Skeletal muscle tissue (tissue), 4 donors: ENCODE measurements around the gene CCNE1. TPM values are rescaled to one million over a fixed set of nuclear protein-coding genes. Genes with fewer than 3 reads are reported as not detected.
A peak's percentile ranks its signal among the peaks of the same experiment; 100 is the strongest.

Experiments used
- H3K27ac ChIP-seq: one replicate; pipeline ENCODE4 v1.7.0; 2013; ENCODE audit warnings: mild to moderate bottlenecking, low read depth, low read length, inconsistent platforms
- H3K27me3 ChIP-seq, 3 donors: one replicate each; pipeline ENCODE4 v1.7.0; 2013; ENCODE audit warnings: low read length in 3 of 3; ENCODE audit not compliant: control insufficient read depth in 3 of 3, insufficient read depth in 3 of 3
- H3K36me3 ChIP-seq, 3 donors: one replicate each; pipeline ENCODE4 v1.7.0; 2013; ENCODE audit warnings: low read length in 3 of 3; ENCODE audit not compliant: control insufficient read depth in 3 of 3, insufficient read depth in 3 of 3
- H3K4me1 ChIP-seq, 3 donors: one replicate each; pipeline ENCODE4 v1.7.0; 2013; ENCODE audit warnings: low read length in 3 of 3, mild to moderate bottlenecking in 3 of 3; ENCODE audit not compliant: control insufficient read depth in 3 of 3, insufficient read depth in 3 of 3
- H3K4me3 ChIP-seq, 3 donors: one replicate each; pipeline ENCODE4 v1.7.0; 2013; ENCODE audit warnings: low read length in 3 of 3
- H3K9ac ChIP-seq, 3 donors: one replicate each; pipeline ENCODE4 v1.7.0; 2013; ENCODE audit warnings: low read length in 3 of 3, mild to moderate bottlenecking in 3 of 3, moderate library complexity in 2 of 3, low read depth in 1 of 3
- H3K9me3 ChIP-seq, 3 donors: one replicate each; pipeline ENCODE4 v1.7.0; 2013; ENCODE audit warnings: low read length in 3 of 3; ENCODE audit not compliant: control insufficient read depth in 3 of 3
- total RNA-seq: library from RNA; depleted of rRNA; stranded (reverse); fragments of >200 nt; gene quantifications from one replicate; pipeline ENCODE4 v1.2.3, GENCODE V29; 2014
- donor health status: Osteomylitis.

The CCNE1 gene
- total RNA-seq, 1 donor from 2014 or later: 9.9 TPM

DNA sequence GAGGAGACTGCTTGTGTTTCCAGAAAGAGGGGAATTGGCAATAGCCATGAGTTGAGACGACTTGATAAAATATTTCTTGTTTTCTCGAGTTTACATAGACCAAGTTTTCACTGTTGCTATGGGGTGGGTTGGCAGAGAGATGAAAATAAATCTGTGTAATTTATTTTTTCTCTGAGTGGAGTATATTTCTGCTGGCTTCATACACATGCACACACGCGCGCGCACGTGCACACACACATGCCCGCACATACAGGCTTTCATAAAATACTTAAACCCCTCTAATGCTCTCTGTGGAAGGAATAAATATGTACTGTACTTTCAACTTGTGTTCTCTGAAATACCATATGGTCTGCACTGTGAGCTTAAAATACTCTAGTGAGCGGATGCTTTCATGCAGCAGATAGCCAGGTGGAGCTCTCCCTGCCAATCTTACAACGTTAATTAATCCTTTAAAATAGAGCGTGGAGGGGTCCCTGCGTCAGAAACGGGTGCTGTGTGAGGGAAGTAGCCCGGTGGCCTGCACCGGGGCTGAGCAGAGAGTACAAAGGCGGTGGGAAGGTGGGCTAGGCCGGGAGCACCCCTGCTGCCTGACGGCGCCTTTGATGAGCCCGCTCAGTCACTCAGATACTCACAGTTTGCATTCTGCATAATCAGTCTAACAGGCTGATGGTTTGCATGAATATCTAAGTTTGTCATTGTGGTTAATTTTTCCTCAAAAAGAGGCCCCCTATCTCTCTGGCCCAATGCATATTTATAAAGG is 44.1 kb downstream of the CCNE1 start:
- no peaks in the 10 kb centered on the region for H3K36me3 ChIP-seq
- no peak overlapping the region for H3K27ac ChIP-seq
- no peaks in the 10 kb centered on the region for H3K9me3 ChIP-seq
- H3K9ac ChIP-seq: peak overlapping the region in 1 of 3 donors; percentile 4
- peaks cover 0 to 11% (median 9%) of the 10 kb centered on the region in 3 donors for H3K27me3 ChIP-seq
- no peak overlapping the region for H3K4me3 ChIP-seq
- H3K4me1 ChIP-seq: peaks cover 0 to 2% (median 0%) of the 10 kb centered on the region in 3 donors

DNA sequence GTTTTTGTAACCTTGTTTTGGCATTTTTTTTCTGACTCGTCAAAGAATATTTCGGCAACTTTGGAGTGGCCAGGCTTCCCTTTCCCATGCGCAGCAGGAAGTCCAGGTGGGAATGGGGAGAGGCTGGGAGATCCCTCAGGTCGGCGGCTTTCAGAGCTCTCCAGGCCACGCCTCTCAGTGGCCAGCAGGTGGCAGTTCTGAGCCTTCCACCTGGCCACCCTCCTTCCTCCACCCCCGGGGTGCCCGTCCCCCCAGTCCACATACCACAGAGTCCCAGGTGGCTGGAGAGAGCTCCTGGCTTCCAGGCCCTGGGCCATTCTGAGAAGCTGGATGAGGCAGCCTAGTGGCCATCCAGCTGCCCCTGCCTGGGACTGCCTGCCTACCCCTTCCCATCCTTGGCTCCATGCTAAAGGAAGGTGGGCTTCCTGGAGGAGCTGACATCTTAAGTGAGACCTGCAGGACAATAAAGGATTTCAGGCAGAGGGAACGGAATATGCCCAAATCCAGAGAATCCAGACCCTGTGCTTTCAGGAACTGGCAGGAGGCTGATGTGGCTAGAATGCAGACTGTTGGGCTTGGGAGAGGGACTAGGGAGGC is 46.3 kb downstream of the CCNE1 start:
- Histone ChIP-seq H3K4me1 (peaks cover 0 to 2% (median 0%) of the 10 kb centered on the region in 3 donors), H3K27ac (no peak overlapping the region), H3K36me3 (no peaks in the 10 kb centered on the region), H3K9me3 (no peaks in the 10 kb centered on the region), H3K9ac (no peak overlapping the region), H3K4me3 (no peak overlapping the region), H3K27me3 (peaks cover 3 to 14% (median 13%) of the 10 kb centered on the region in 3 donors)

DNA sequence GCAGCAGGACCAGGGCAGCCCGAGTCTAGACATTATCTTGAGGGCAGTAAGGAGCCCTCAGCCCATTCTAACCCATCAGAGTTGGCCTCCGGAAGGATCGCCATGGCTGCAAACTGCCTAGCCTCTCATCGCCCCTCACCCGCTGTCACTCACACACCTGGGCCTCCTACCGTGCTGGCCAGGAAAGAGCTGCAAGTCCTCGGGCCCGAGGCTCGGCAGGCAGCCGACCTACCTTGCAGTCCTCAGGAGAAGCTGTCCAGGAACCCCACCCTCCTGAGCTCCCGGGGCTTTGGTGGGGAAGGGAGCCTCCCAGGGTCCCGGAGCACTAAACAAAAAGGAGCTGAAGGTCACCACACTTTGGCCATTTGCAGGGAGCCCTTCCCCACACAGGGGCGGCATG is 46.8 kb downstream of the CCNE1 start:
- no peaks in the 10 kb centered on the region for H3K36me3 ChIP-seq
- H3K27me3 ChIP-seq: peaks cover 3 to 14% (median 13%) of the 10 kb centered on the region in 3 donors
- no peak overlapping the region for H3K27ac ChIP-seq
- no peaks in the 10 kb centered on the region for H3K9me3 ChIP-seq
- no peak overlapping the region for H3K9ac ChIP-seq
- no peak overlapping the region for H3K4me3 ChIP-seq
- H3K4me1 ChIP-seq: peaks cover 0 to 4% (median 0%) of the 10 kb centered on the region in 3 donors

DNA sequence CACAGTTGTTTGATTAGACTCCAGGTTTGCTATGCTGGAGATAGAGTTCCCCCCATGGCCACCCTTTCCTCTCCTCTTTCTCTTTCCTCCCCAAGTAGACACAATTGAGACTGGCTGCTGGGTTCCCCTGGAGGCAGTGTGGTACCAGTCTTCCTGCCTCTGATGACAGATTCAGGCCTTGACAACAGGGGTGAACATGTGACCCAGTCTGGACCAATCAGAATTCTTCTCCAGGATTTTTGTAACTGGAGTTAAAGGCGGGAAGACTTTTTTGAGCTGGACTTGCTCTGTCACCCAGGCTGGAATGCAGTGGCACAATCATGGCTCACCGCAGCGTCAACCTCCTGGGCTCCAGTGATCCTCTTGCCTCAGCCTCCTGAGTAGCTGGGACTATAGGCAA is 48.7 kb downstream of the CCNE1 start:
- Histone ChIP-seq H3K4me3 (no peak overlapping the region), H3K9me3 (no peaks in the 10 kb centered on the region), H3K27me3 (peaks cover 3 to 14% (median 13%) of the 10 kb centered on the region in 3 donors), H3K4me1 (peaks cover 3 to 8% (median 4%) of the 10 kb centered on the region in 3 donors), H3K36me3 (no peaks in the 10 kb centered on the region), H3K27ac (no peak overlapping the region), H3K9ac (no peak overlapping the region)

DNA sequence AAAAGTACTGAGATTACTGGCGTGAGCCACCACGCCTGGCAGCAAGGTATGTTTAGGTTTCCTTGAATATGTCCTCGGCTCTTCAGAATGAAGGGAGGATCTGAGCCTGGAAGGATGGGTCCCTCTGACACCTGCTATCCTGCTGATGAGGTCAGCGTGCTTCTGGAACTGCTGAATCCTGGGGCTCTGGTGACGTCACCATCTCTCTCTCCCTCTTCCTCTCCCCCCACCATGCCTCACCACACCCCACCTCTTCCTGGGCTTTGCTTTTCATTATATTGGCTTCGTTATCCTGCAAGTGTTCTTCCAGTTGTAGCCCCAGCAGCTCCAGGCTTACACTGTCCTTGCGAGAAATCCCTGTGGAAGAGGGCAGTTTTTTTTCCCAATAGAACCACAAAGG is 49.8 kb downstream of the CCNE1 start:
- H3K36me3 ChIP-seq: no peaks in the 10 kb centered on the region
- H3K9ac ChIP-seq: no peak overlapping the region
- H3K9me3 ChIP-seq: no peaks in the 10 kb centered on the region
- H3K27ac ChIP-seq: no peak overlapping the region
- no peak overlapping the region for H3K4me3 ChIP-seq
- H3K4me1 ChIP-seq: peaks cover 3 to 8% (median 4%) of the 10 kb centered on the region in 3 donors
- peaks cover 3 to 16% (median 14%) of the 10 kb centered on the region in 3 donors for H3K27me3 ChIP-seq

DNA sequence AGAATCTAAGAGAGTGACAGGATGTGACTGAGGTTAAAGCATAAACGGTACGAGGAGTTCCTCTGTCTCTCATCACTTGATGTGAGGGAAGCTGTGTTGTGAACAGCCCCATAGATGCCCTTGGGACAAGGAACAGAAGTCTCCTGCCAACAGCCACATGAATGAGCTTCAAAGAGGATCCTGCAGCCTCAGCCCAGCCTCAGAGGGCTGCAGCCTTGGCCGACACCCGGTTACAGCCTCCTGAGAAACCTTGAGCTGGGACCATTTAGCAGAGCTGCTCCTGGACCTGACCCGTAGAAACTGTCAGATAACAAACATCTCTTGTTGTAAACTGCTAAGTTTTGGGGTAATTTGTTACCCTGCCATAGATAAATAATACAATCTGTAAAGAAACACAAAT is 54.2 kb downstream of the CCNE1 start:
- Histone ChIP-seq H3K4me3 (no peak overlapping the region), H3K4me1 (peaks cover 3 to 6% (median 4%) of the 10 kb centered on the region in 3 donors), H3K27ac (no peak overlapping the region), H3K27me3 (peaks cover 3 to 5% (median 5%) of the 10 kb centered on the region in 3 donors), H3K9me3 (peaks cover 0 to 3% (median 0%) of the 10 kb centered on the region in 3 donors), H3K9ac (no peak overlapping the region), H3K36me3 (no peaks in the 10 kb centered on the region)

DNA sequence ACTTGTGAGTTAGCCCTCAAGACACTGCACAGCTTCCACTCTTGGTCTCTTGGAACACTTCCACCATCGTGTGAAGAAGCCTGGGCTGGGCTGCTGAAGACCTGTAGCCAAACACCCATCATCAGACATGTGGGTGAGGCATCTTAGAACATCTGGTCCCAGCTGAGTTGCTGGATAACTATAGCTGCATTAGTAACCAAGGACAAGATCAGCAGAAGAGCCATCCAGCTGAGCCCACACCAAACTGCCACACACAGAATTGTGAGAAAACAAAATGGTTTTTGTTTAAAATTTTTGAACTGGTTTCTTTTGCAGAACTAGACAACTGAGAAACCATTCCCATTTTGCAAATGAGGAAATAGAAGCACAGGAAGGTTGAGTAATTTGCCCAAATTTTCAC is 56.2 kb downstream of the CCNE1 start:
- Histone ChIP-seq H3K36me3 (no peaks in the 10 kb centered on the region), H3K9me3 (peaks cover 0 to 3% (median 0%) of the 10 kb centered on the region in 3 donors), H3K27ac (no peak overlapping the region), H3K4me3 (no peak overlapping the region), H3K4me1 (peaks cover 4 to 10% (median 9%) of the 10 kb centered on the region in 3 donors), H3K27me3 (peaks cover 0 to 3% (median 3%) of the 10 kb centered on the region in 3 donors), H3K9ac (no peak overlapping the region)

DNA sequence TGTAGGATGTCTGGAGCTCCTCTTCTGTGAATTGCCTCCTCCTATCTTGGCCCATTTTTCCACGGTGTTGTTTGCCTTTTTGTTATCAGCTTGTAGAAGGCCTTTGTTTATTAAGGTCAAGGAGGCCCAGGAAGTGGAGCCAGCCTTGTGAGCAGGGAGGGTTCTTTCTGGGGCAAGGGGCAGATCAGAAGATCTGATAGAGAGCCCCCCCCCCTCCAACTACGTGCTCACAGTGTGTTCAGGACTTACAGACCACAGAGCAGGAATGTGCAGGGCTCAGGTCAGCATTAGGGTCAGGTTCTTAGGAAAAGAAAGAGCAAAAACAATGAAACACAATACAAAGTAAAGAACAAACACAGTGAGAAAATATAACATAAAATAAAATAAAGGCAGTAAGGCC is 59.4 kb downstream of the CCNE1 start:
- Histone ChIP-seq H3K27me3 (peaks cover 0 to 10% (median 2%) of the 10 kb centered on the region in 3 donors), H3K36me3 (no peaks in the 10 kb centered on the region), H3K4me1 (peaks cover 10 to 28% (median 26%) of the 10 kb centered on the region in 3 donors), H3K27ac (no peak overlapping the region), H3K9ac (no peak overlapping the region), H3K9me3 (peaks cover 0 to 3% (median 0%) of the 10 kb centered on the region in 3 donors), H3K4me3 (no peak overlapping the region)

DNA sequence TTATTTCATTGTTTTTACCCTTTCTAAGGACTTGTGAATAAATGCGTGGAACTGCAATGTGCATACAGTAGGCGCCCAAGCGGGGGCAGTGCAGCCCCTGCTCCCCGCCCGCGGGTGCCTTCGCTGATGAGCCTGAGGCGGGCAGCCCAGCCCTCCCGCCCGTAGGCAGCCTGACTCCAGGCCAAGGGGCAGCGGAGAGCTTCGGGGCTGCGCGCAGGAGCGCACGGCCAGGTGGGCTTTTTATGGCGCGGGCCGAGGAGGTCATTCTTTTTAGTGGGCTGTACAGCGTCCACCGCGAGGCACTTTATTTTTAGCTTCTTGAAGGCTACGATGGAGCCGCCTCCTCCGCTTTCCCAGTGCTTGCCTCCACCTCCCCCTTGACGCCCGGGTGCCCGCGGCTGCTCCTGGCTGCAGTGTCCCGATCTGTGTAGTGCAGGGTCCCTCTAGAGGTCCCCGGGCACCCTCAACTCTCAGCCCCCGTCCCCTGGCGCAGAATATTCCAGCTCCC is 60.5 kb downstream of the CCNE1 start:
- Histone ChIP-seq H3K4me3 (peak overlapping the region in 2 of 3 donors; percentile 57 to 60), H3K27ac (no peak overlapping the region), H3K36me3 (no peaks in the 10 kb centered on the region), H3K9me3 (peaks cover 0 to 3% (median 0%) of the 10 kb centered on the region in 3 donors), H3K4me1 (peaks cover 10 to 34% (median 26%) of the 10 kb centered on the region in 3 donors), H3K27me3 (peaks cover 0 to 10% (median 2%) of the 10 kb centered on the region in 3 donors), H3K9ac (peak overlapping the region in 2 of 3 donors; percentile 38 to 45)
